HG03342 (cell line): ENCODE results near the gene CPEB3.
"Not testable (repeated sequence)": the region's sequence is repeated elsewhere in the genome, so short reads cannot be mapped to it uniquely, and the experiment has no call there.

Experiments
- ATAC-seq: cut with Tn5 transposase; IDR thresholded peaks from one replicate; pipeline ENCODE4 v1.9.1; 2021; ENCODE audit warnings: mild to moderate bottlenecking, moderate library complexity; ENCODE audit not compliant: unreplicated experiment

The CPEB3 gene

GRCh38 chr10:92146781-92147180 is 144.1 kb downstream of the CPEB3 start:
- ATAC-seq = no peak

- ATAC-seq = no peak
These were observed 144.8 kb downstream of the CPEB3 start for GRCh38 chr10:92146107-92146506.

GRCh38 chr10:92142949-92143348 is 147.9 kb downstream of the CPEB3 start:
- ATAC-seq = peak; percentile 54

GRCh38 chr10:92142512-92142911 is 148.4 kb downstream of the CPEB3 start:
- peak; percentile 27 for ATAC-seq

- not testable (repeated sequence) for ATAC-seq
These were observed 149.7 kb downstream of the CPEB3 start for GRCh38 chr10:92141147-92141546.

- not testable (repeated sequence) for ATAC-seq
These were observed 156.8 kb downstream of the CPEB3 start for GRCh38 chr10:92134049-92134448.

- ATAC-seq = no peak
These were observed 159.5 kb downstream of the CPEB3 start for GRCh38 chr10:92131275-92131820.

- ATAC-seq = no peak
These were observed 160.1 kb downstream of the CPEB3 start for GRCh38 chr10:92130622-92131274.

GRCh38 chr10:92126100-92126650 is 164.7 kb downstream of the CPEB3 start:
- no peak for ATAC-seq

GRCh38 chr10:92125144-92125543 is 165.7 kb downstream of the CPEB3 start:
- ATAC-seq = no peak

GRCh38 chr10:92124616-92125143 is 166.2 kb downstream of the CPEB3 start:
- no peak for ATAC-seq

GRCh38 chr10:92124020-92124419 is 166.9 kb downstream of the CPEB3 start:
- no peak for ATAC-seq

GRCh38 chr10:92122941-92123450 is 167.9 kb downstream of the CPEB3 start:
- ATAC-seq = no peak

GRCh38 chr10:92121686-92122492 is 169.0 kb downstream of the CPEB3 start:
- ATAC-seq = no peak

GRCh38 chr10:92119340-92119739 is 171.5 kb downstream of the CPEB3 start:
- no peak for ATAC-seq

- not testable (repeated sequence) for ATAC-seq
These were observed 176.0 kb downstream of the CPEB3 start for GRCh38 chr10:92114917-92115316.

- no peak for ATAC-seq
These were observed 176.8 kb downstream of the CPEB3 start for GRCh38 chr10:92113911-92114600.

GRCh38 chr10:92112462-92112861 is 178.4 kb downstream of the CPEB3 start:
- ATAC-seq = no peak

GRCh38 chr10:92111336-92111939 is 179.4 kb downstream of the CPEB3 start:
- ATAC-seq = no peak
